DND-41 (cell line): Measurements from ENCODE around the gene USP32.

Source experiments
- CTCF ChIP-seq: IDR thresholded peaks from 2 replicates; pipeline ENCODE4 v1.5.1; 2012; ENCODE audit warnings: borderline replicate concordance, low read length, moderate library complexity, mild to moderate bottlenecking; ENCODE audit not compliant: poor library complexity, severe bottlenecking; ENCODE audit errors: extremely low read depth
- EZH2 ChIP-seq: IDR thresholded peaks from 3 replicates; pipeline ENCODE4 v1.6.1; 2012; ENCODE audit warnings: borderline replicate concordance, low read depth, mild to moderate bottlenecking, moderate library complexity, low read length, inconsistent platforms; ENCODE audit not compliant: severe bottlenecking

GRCh38 chr17:60335289-60335688 lies 56.6 kb downstream of the USP32 start:
- TF ChIP-seq CTCF (no peak), EZH2 (no peak)
